Measurements from ENCODE around the gene PRLR.

The PRLR gene

GRCh38 chr5:35239911-35240610, 9.8 kb upstream of the PRLR start:
- no peaks in the 10 kb centered on the region for H3K27me3 ChIP-seq (ENCODE audit: control insufficient read depth, low read length)
- TF ChIP-seq EZH2phosphoT487 (IDR thresholded peaks at IDR 0.05; ENCODE audit: borderline replicate concordance, low read length), result no peak
- H3K36me3 ChIP-seq (ENCODE audit: control insufficient read depth, low read length), result no peaks in the 10 kb centered on the region
- H3K9me3 ChIP-seq (ENCODE audit: control insufficient read depth, insufficient read depth, low read length), result no peaks in the 10 kb centered on the region
- no peaks in the 10 kb centered on the region for H4K20me1 ChIP-seq (ENCODE audit: control insufficient read depth, insufficient read depth, low read depth, low read length)
- H3F3A ChIP-seq (ENCODE audit: control insufficient read depth, insufficient read depth), result no peaks in the 10 kb centered on the region
- no peaks in the 10 kb centered on the region for H3K4me1 ChIP-seq (ENCODE audit: control insufficient read depth, low read length)
- no peak overlapping the region for H3K4me2 ChIP-seq (ENCODE audit: low read length)
- H3K27ac ChIP-seq (ENCODE audit: low read depth, low read length), result no peak overlapping the region
- H3K4me3 ChIP-seq (ENCODE audit: low read length), result no peak overlapping the region
- H3K9me2 ChIP-seq (replicated peaks; ENCODE audit: control insufficient read depth, low read length), result no peaks in the 10 kb centered on the region
- no peaks in the 10 kb centered on the region for H3K79me2 ChIP-seq (ENCODE audit: control insufficient read depth, low read length)

- no peaks in the 10 kb centered on the region for H3K9me3 ChIP-seq (ENCODE audit: control insufficient read depth, insufficient read depth, low read length)
- H4K20me1 ChIP-seq (ENCODE audit: control insufficient read depth, insufficient read depth, low read depth, low read length), result no peaks in the 10 kb centered on the region
- no peak overlapping the region for H3K4me2 ChIP-seq (ENCODE audit: low read length)
- TF ChIP-seq, protein P1, sequence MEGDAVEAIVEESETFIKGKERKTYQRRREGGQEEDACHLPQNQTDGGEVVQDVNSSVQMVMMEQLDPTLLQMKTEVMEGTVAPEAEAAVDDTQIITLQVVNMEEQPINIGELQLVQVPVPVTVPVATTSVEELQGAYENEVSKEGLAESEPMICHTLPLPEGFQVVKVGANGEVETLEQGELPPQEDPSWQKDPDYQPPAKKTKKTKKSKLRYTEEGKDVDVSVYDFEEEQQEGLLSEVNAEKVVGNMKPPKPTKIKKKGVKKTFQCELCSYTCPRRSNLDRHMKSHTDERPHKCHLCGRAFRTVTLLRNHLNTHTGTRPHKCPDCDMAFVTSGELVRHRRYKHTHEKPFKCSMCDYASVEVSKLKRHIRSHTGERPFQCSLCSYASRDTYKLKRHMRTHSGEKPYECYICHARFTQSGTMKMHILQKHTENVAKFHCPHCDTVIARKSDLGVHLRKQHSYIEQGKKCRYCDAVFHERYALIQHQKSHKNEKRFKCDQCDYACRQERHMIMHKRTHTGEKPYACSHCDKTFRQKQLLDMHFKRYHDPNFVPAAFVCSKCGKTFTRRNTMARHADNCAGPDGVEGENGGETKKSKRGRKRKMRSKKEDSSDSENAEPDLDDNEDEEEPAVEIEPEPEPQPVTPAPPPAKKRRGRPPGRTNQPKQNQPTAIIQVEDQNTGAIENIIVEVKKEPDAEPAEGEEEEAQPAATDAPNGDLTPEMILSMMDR (IDR thresholded peaks at IDR 0.05; ENCODE audit: low read depth, low read length, poor library complexity, severe bottlenecking), result no peak
- no peak for TF ChIP-seq EZH2phosphoT487 (IDR thresholded peaks at IDR 0.05; ENCODE audit: borderline replicate concordance, low read length)
- no peaks in the 10 kb centered on the region for H3K36me3 ChIP-seq (ENCODE audit: control insufficient read depth, low read length)
- H3K79me2 ChIP-seq (ENCODE audit: control insufficient read depth, low read length), result no peaks in the 10 kb centered on the region
- H3K4me1 ChIP-seq (ENCODE audit: control insufficient read depth, low read length), result no peaks in the 10 kb centered on the region
- H3K9me2 ChIP-seq (replicated peaks; ENCODE audit: control insufficient read depth, low read length), result no peaks in the 10 kb centered on the region
- no peak overlapping the region for H3K27ac ChIP-seq (ENCODE audit: low read depth, low read length)
- H3K4me3 ChIP-seq (ENCODE audit: low read length), result no peak overlapping the region
- H3K27me3 ChIP-seq (ENCODE audit: control insufficient read depth, low read length), result no peaks in the 10 kb centered on the region
- no peaks in the 10 kb centered on the region for H3F3A ChIP-seq (ENCODE audit: control insufficient read depth, insufficient read depth)
Measured at GRCh38 chr5:35239476-35239875, 9.2 kb upstream of the PRLR start.

DNA sequence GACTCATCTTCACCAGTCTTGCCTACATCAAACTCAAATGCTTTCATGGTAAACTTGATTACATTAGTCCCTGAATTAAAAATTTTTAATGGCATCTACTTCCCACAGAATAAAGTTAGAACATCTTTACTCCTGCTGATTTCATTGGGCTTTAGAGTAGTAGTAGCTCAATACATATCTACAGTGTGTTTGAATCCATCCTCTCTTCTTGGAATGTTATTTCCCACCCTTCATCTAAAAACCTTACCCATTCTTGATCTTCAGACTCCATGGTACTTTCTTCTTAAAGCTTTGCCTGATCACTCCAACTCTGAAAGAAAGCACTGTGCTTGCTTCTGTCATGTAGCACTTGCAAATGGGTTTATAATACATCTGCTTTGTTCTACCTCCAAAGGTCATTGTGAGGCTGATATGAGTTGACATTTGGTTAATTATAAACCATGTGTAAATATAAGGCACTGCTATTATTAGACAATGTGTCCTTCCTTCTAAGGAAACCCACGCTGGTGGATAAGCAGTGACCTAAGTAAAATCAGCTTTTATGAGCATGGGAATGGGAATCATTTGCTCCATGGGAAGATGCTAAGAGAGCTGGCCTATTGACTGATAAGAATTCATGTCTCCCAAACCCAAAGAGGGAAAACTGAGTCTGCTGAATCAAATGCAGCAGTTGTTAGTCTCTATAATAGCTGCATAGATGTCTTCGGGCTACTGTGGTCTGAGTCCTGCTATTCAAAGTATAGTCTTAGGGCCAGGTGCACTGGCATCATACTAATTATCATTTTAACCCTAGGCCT, 7.5 kb upstream of the PRLR start:
- no peaks in the 10 kb centered on the region for H3K79me2 ChIP-seq (ENCODE audit: control insufficient read depth, low read length)
- H3K36me3 ChIP-seq (ENCODE audit: control insufficient read depth, low read length), result no peaks in the 10 kb centered on the region
- H3K4me1 ChIP-seq (ENCODE audit: control insufficient read depth, low read length), result no peaks in the 10 kb centered on the region
- H3K4me3 ChIP-seq (ENCODE audit: low read length), result no peak overlapping the region
- no peaks in the 10 kb centered on the region for H3K27me3 ChIP-seq (ENCODE audit: control insufficient read depth, low read length)
- H3K27ac ChIP-seq (ENCODE audit: low read depth, low read length), result no peak overlapping the region
- no peak for TF ChIP-seq EZH2phosphoT487 (IDR thresholded peaks at IDR 0.05; ENCODE audit: borderline replicate concordance, low read length)
- TF ChIP-seq, protein P1 (IDR thresholded peaks at IDR 0.05; ENCODE audit: low read depth, low read length, poor library complexity, severe bottlenecking), result no peak
- no peaks in the 10 kb centered on the region for H3F3A ChIP-seq (ENCODE audit: control insufficient read depth, insufficient read depth)
- no peaks in the 10 kb centered on the region for H3K9me3 ChIP-seq (ENCODE audit: control insufficient read depth, insufficient read depth, low read length)
- H3K9me2 ChIP-seq (replicated peaks; ENCODE audit: control insufficient read depth, low read length), result no peaks in the 10 kb centered on the region
- no peaks in the 10 kb centered on the region for H4K20me1 ChIP-seq (ENCODE audit: control insufficient read depth, insufficient read depth, low read depth, low read length)
- no peak overlapping the region for H3K4me2 ChIP-seq (ENCODE audit: low read length)

DNA sequence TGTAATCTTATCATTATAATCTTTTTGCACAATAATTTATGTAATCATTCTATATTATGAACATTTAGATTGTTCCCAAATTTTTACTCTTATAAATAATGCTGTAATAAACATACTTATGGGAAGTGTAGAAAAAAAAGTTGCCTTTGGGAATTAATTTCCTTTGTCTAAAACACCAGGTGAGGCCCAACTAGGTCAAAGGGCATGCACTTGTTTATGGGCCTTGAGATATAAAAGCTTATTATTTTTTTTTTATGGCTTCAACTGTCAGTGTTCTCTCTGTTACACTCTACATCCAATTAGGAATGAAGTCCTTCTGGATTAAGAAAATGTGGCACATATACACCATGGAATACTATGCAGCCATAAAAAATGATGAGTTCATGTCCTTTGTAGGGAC, 6.5 kb upstream of the PRLR start:
- no peaks in the 10 kb centered on the region for H3F3A ChIP-seq (ENCODE audit: control insufficient read depth, insufficient read depth)
- H3K9me2 ChIP-seq (replicated peaks; ENCODE audit: control insufficient read depth, low read length), result no peaks in the 10 kb centered on the region
- no peaks in the 10 kb centered on the region for H3K4me1 ChIP-seq (ENCODE audit: control insufficient read depth, low read length)
- H4K20me1 ChIP-seq (ENCODE audit: control insufficient read depth, insufficient read depth, low read depth, low read length), result no peaks in the 10 kb centered on the region
- no peaks in the 10 kb centered on the region for H3K36me3 ChIP-seq (ENCODE audit: control insufficient read depth, low read length)
- H3K9me3 ChIP-seq (ENCODE audit: control insufficient read depth, insufficient read depth, low read length), result no peaks in the 10 kb centered on the region
- no peak overlapping the region for H3K4me3 ChIP-seq (ENCODE audit: low read length)
- H3K79me2 ChIP-seq (ENCODE audit: control insufficient read depth, low read length), result no peaks in the 10 kb centered on the region
- no peaks in the 10 kb centered on the region for H3K27me3 ChIP-seq (ENCODE audit: control insufficient read depth, low read length)
- no peak overlapping the region for H3K27ac ChIP-seq (ENCODE audit: low read depth, low read length)
- TF ChIP-seq EZH2phosphoT487 (IDR thresholded peaks at IDR 0.05; ENCODE audit: borderline replicate concordance, low read length), result no peak
- TF ChIP-seq, protein P1 (IDR thresholded peaks at IDR 0.05; ENCODE audit: low read depth, low read length, poor library complexity, severe bottlenecking), result no peak
- no peak overlapping the region for H3K4me2 ChIP-seq (ENCODE audit: low read length)

All from DOHH2 (cell line).